HFFc6 (cell line): ENCODE measurements around the gene CEP250. TPM values are rescaled to one million over a fixed set of nuclear protein-coding genes. Genes with fewer than 3 reads are reported as not detected.
A peak's percentile ranks its signal among the peaks of the same experiment; 100 is the strongest.
"Not testable (repeated sequence)": the region's sequence is repeated elsewhere in the genome, so short reads cannot be mapped to it uniquely, and the experiment has no call there.

Experiments
- DNase-seq: peaks from one replicate; pipeline ENCODE4 v3.0.0-alpha.2; 2018
- H3K27ac Mint-ChIP-seq: 2 replicates; pipeline ENCODE4 v1.8.0; 2020; ENCODE audit warnings: mild to moderate bottlenecking, mixed read lengths
- H3K27me3 Mint-ChIP-seq: 2 replicates; pipeline ENCODE4 v1.8.0; 2021; ENCODE audit warnings: mild to moderate bottlenecking, moderate library complexity, mixed read lengths; ENCODE audit not compliant: insufficient read depth
- H3K36me3 Mint-ChIP-seq: 2 replicates; pipeline ENCODE4 v1.8.0; 2021; ENCODE audit warnings: low read depth, mixed read lengths
- H3K4me1 Mint-ChIP-seq: 2 replicates; pipeline ENCODE4 v1.8.0; 2020; ENCODE audit warnings: low read depth, mixed read lengths
- H3K4me3 Mint-ChIP-seq: 2 replicates; pipeline ENCODE4 v1.8.0; 2020; ENCODE audit warnings: mild to moderate bottlenecking, moderate library complexity, mixed read lengths
- H3K9me3 Mint-ChIP-seq: 2 replicates; pipeline ENCODE4 v1.8.0; 2020; ENCODE audit warnings: mild to moderate bottlenecking, mixed read lengths
- CTCF ChIP-seq: fragments of 200-600 bp; sonication (generic); IDR thresholded peaks from 2 replicates; pipeline ENCODE4 v1.5.0; 2021; ENCODE audit warnings: antibody characterized with exemption, mild to moderate bottlenecking
- total RNA-seq, 6 experiments: library from RNA; stranded (reverse); fragmentation: NEBNext Ultra II Directional; extraction: Animal tissue kit (Norgen Biotek cat#: 25700); gene quantifications; 2 replicates in 1 of 6; 3 replicates in 5 of 6; pipeline ENCODE4 v1.2.3, GENCODE V29; 2021

Gene CEP250
- total RNA-seq, 6 experiments from 2014 or later, result 18.3 to 26.3 (median 22.9) TPM

GRCh38 chr20:35511814-35512420 is 56.5 kb downstream of the CEP250 start:
- H3K27ac Mint-ChIP-seq, result no peak overlapping the region
- H3K4me3 Mint-ChIP-seq, result no peak overlapping the region
- peak; percentile 42 for DNase-seq
- H3K4me1 Mint-ChIP-seq, result peaks cover 24% of the 10 kb centered on the region
- TF ChIP-seq CTCF, result peak; percentile 78
- H3K27me3 Mint-ChIP-seq, result no peaks in the 10 kb centered on the region
- no peaks in the 10 kb centered on the region for H3K9me3 Mint-ChIP-seq
- peaks cover 9% of the 10 kb centered on the region for H3K36me3 Mint-ChIP-seq

GRCh38 chr20:35514371-35514932 is 59.1 kb downstream of the CEP250 start:
- Mint-ChIP-seq H3K9me3 (no peaks in the 10 kb centered on the region), H3K27ac (no peak overlapping the region), H3K4me1 (peaks cover 20% of the 10 kb centered on the region), H3K36me3 (peaks cover 9% of the 10 kb centered on the region), H3K27me3 (no peaks in the 10 kb centered on the region), H3K4me3 (no peak overlapping the region)
- DNase-seq, result no peak
- no peak for TF ChIP-seq CTCF

- no peak for DNase-seq
- H3K27ac Mint-ChIP-seq, result no peak overlapping the region
- peaks cover 9% of the 10 kb centered on the region for H3K36me3 Mint-ChIP-seq
- no peak overlapping the region for H3K4me3 Mint-ChIP-seq
- TF ChIP-seq CTCF, result no peak
- H3K4me1 Mint-ChIP-seq, result peaks cover 20% of the 10 kb centered on the region
- H3K9me3 Mint-ChIP-seq, result no peaks in the 10 kb centered on the region
- H3K27me3 Mint-ChIP-seq, result no peaks in the 10 kb centered on the region
Observed at GRCh38 chr20:35515341-35515740, 59.9 kb downstream of the CEP250 start.

- DNase-seq, result peak; percentile 83
- H3K27me3 Mint-ChIP-seq, result no peaks in the 10 kb centered on the region; the same call in 1 of the 2 replicates
- H3K36me3 Mint-ChIP-seq, result peaks cover 9% of the 10 kb centered on the region
- no peak overlapping the region for H3K4me3 Mint-ChIP-seq
- no peaks in the 10 kb centered on the region for H3K9me3 Mint-ChIP-seq
- H3K4me1 Mint-ChIP-seq, result peaks cover 20% of the 10 kb centered on the region
- no peak for TF ChIP-seq CTCF
- H3K27ac Mint-ChIP-seq, result peak overlapping the region; percentile 56
Observed at GRCh38 chr20:35515949-35516645, 60.7 kb downstream of the CEP250 start.

- no peak for DNase-seq
- Mint-ChIP-seq H3K9me3 (no peaks in the 10 kb centered on the region), H3K4me1 (peaks cover 20% of the 10 kb centered on the region), H3K27ac (no peak overlapping the region), H3K4me3 (no peak overlapping the region), H3K27me3 (no peaks in the 10 kb centered on the region; the same call in 1 of the 2 replicates), H3K36me3 (peaks cover 2% of the 10 kb centered on the region)
- no peak for TF ChIP-seq CTCF
Observed at GRCh38 chr20:35517125-35517524, 61.7 kb downstream of the CEP250 start.

- not testable (repeated sequence) for H3K9me3 Mint-ChIP-seq, DNase-seq
- peaks cover 20% of the 10 kb centered on the region for H3K4me1 Mint-ChIP-seq
Observed at GRCh38 chr20:35517767-35518166, 62.4 kb downstream of the CEP250 start.

More at GRCh38 chr20:35517767-35518166, 62.4 kb downstream of the CEP250 start:
- not testable (repeated sequence) for H3K27me3 Mint-ChIP-seq, H3K27ac Mint-ChIP-seq, H3K36me3 Mint-ChIP-seq, H3K4me3 Mint-ChIP-seq
